Tibial nerve (tissue), 4 donors: ENCODE measurements around the gene CDR2L. TPM values are rescaled to one million over a fixed set of nuclear protein-coding genes. Genes with fewer than 3 reads are reported as not detected.

ENCODE experiments used
- small RNA-seq: library from RNA; depleted of rRNA; stranded (forward); fragments of <200 nt; gene quantifications from one replicate; pipeline ENCODE3, GENCODE V24; 2016
- total RNA-seq, 4 donors: library from RNA; depleted of rRNA; stranded (reverse); fragments of >200 nt; gene quantifications; one replicate each; pipeline ENCODE4 v1.1.0, GENCODE V29; 2016

CDR2L gene
- total RNA-seq, 4 donors from 2014 or later = 10.7 to 19.2 (median 13.9) TPM

Small RNAs within 50 kb of the gene (small RNA-seq; reads per million reads assigned to genes)
- gene RN7SL573P (not detected), gene RNU6-362P (not detected)

Other genes with a start within 250 kb of the CDR2L start
- gene NHERF1, start 239.0 kb upstream of the CDR2L start, total RNA-seq = 10 to 100 TPM; 42.2 to 55.2 (median 53.0) TPM
- 10 to 100 TPM; 27.5 to 78.6 (median 43.2) TPM for gene NAT9, start 211.3 kb upstream of the CDR2L start, total RNA-seq
- gene GRIN2C, start 127.7 kb upstream of the CDR2L start, total RNA-seq = 1 to 10 TPM in 1 of 4 donors, under 1 TPM in 3; 0.22 to 3.6 (median 0.50) TPM
- 10 to 100 TPM in 1 of 4 donors, 1 to 10 TPM in 3; 3.9 to 12.1 (median 8.8) TPM for gene FDXR, start 114.6 kb upstream of the CDR2L start, total RNA-seq
- not detected for gene FADS6, start 94.0 kb upstream of the CDR2L start, total RNA-seq
- gene USH1G, start 64.4 kb upstream of the CDR2L start, total RNA-seq = under 1 TPM in 1 of 4 donors, not detected in 3; 0.87 TPM
- not detected for gene OTOP2, start 63.4 kb upstream of the CDR2L start, total RNA-seq
- gene OTOP3, start 51.7 kb upstream of the CDR2L start, total RNA-seq = not detected
- gene HID1, start 14.9 kb upstream of the CDR2L start, total RNA-seq = 10 to 100 TPM in 1 of 4 donors, 1 to 10 TPM in 3; 5.7 to 11.6 (median 8.9) TPM
- 10 to 100 TPM; 32.1 to 51.9 (median 46.0) TPM for gene MRPL58, start 25.0 kb downstream of the CDR2L start, total RNA-seq
- 100 to 1,000 TPM; 171 to 241 (median 220) TPM for gene ATP5PD, start 59.3 kb downstream of the CDR2L start, total RNA-seq
- gene KCTD2, start 59.6 kb downstream of the CDR2L start, total RNA-seq = 10 to 100 TPM; 24.9 to 33.5 (median 32.6) TPM
- 10 to 100 TPM in 1 of 4 donors, 1 to 10 TPM in 3; 4.6 to 27.9 (median 7.7) TPM for gene SLC16A5, start 100.3 kb downstream of the CDR2L start, total RNA-seq
- 10 to 100 TPM in 1 of 4 donors, 1 to 10 TPM in 3; 4.2 to 12.0 (median 8.3) TPM for gene ARMC7, start 122.3 kb downstream of the CDR2L start, total RNA-seq
- gene NT5C, start 144.1 kb downstream of the CDR2L start, total RNA-seq = 100 to 1,000 TPM; 137 to 194 (median 166) TPM
- gene JPT1, start 166.9 kb downstream of the CDR2L start, total RNA-seq = 10 to 100 TPM; 13.5 to 53.4 (median 32.4) TPM
- gene SUMO2, start 195.3 kb downstream of the CDR2L start, total RNA-seq = 10 to 100 TPM; 38.1 to 62.9 (median 59.8) TPM
- gene NUP85, start 218.0 kb downstream of the CDR2L start, total RNA-seq = 10 to 100 TPM; 38.1 to 68.6 (median 53.2) TPM